Type B pancreatic cell (in vitro differentiated cells): ENCODE results near the gene CACNA1S. TPM values are rescaled to one million over a fixed set of nuclear protein-coding genes. Genes with fewer than 3 reads are reported as not detected.

Experiments
- total RNA-seq: library from RNA; stranded (reverse); gene quantifications from 2 replicates; pipeline ENCODE4 v1.2.1, GENCODE V29; 2021; ENCODE audit warnings: low replicate concordance

Gene CACNA1S
- total RNA-seq, 1 donor from 2014 or later: 0.12 TPM

Other genes with a start within 250 kb of the CACNA1S start
- gene GPR25, start 239.4 kb downstream of the CACNA1S start, total RNA-seq: not detected in 2 replicates
- gene INAVA, start 217.5 kb downstream of the CACNA1S start, total RNA-seq: 37.6 and 38.4 TPM in 2 replicates
- 0.79 and 7.6 TPM in 2 replicates for gene KIF21B, start 88.7 kb downstream of the CACNA1S start, total RNA-seq
- not detected in 2 replicates for gene ASCL5, start 14.8 kb upstream of the CACNA1S start, total RNA-seq
- 97.1 and 117 TPM in 2 replicates for gene TMEM9, start 42.0 kb upstream of the CACNA1S start, total RNA-seq
- gene IGFN1, start 78.4 kb upstream of the CACNA1S start, total RNA-seq: 2.0 and 7.9 TPM in 2 replicates
- 7.6 and 30.7 TPM in 2 replicates for gene PKP1, start 171.1 kb upstream of the CACNA1S start, total RNA-seq